Esophagus muscularis mucosa (tissue), 4 donors: ENCODE data around the gene COL27A1. TPM values are rescaled to one million over a fixed set of nuclear protein-coding genes. Genes with fewer than 3 reads are reported as not detected.

Experiments
- DNase-seq: peaks from one replicate; pipeline ENCODE4 v3.0.0-alpha.2; 2017; ENCODE audit errors: extremely low spot score
- H3K27ac ChIP-seq, 4 donors: fragments of 200-600 bp; sonication (generic); replicated peaks in 1 of 4; 1 replicate in 3 of 4; 2 replicates in 1 of 4; pipeline ENCODE4 v1.5.1; 2016 to 2019; ENCODE audit warnings: mild to moderate bottlenecking in 1 of 4
- H3K27me3 ChIP-seq, 4 donors: fragments of 200-600 bp; sonication (generic); one replicate each; pipeline versions ENCODE4 v1.5.1 to v1.6.0; 2016 to 2019
- H3K36me3 ChIP-seq, 4 donors: fragments of 200-600 bp; sonication (generic); one replicate each; pipeline ENCODE4 v1.5.1; 2016 to 2019
- H3K4me1 ChIP-seq, 4 donors: fragments of 200-600 bp; sonication (generic); one replicate each; pipeline ENCODE4 v1.5.1; 2016 to 2019
- H3K4me3 ChIP-seq, 4 donors: fragments of 200-600 bp; sonication (generic); 1 replicate in 2 of 4; 2 replicates in 2 of 4; pipeline ENCODE4 v1.5.1; 2016 to 2019; ENCODE audit warnings: mild to moderate bottlenecking in 4 of 4, moderate library complexity in 1 of 4
- H3K9me3 ChIP-seq, 4 donors: fragments of 200-600 bp; sonication (generic); 1 replicate in 3 of 4; 2 replicates in 1 of 4; pipeline ENCODE4 v1.5.1; 2016 to 2019
- CTCF ChIP-seq, 3 experiments: fragments of 200-600 bp in 2 of 3; fragments of 450-650 bp in 1 of 3; sonication (generic) in 2 of 3; IDR thresholded peaks; one replicate each; pipeline ENCODE4 v1.5.1; 2017 to 2019; ENCODE audit warnings: antibody characterized with exemption in 3 of 3, mild to moderate bottlenecking in 2 of 3, moderate library complexity in 1 of 3
- EP300 ChIP-seq: sonication (generic); formaldehyde crosslinking; IDR thresholded peaks from one replicate; pipeline ENCODE4 v1.6.1; 2017; ENCODE audit warnings: antibody characterized with exemption
- POLR2A ChIP-seq: fragments of 450-650 bp; IDR thresholded peaks from one replicate; pipeline ENCODE4 v1.6.1; 2017; ENCODE audit warnings: antibody characterized with exemption, moderate library complexity, mild to moderate bottlenecking, low read depth
- POLR2AphosphoS5 ChIP-seq, 2 donors: sonication (generic); formaldehyde crosslinking; IDR thresholded peaks; one replicate each; pipeline ENCODE4 v1.6.1; 2017; ENCODE audit warnings: antibody characterized with exemption in 2 of 2
- WGBS: methylation state at CpG from one replicate; pipeline ENCODE4 v1.1.5; 2018; 5-methylcytosine and 5-hydroxymethylcytosine counted together
- intact Hi-C: fragments of 100-400 bp; cut with DNase I; formaldehyde crosslinking; loops from one replicate; pipeline ENCODE4 v1.15.1; 2023
- total RNA-seq, 4 donors: library from RNA; depleted of rRNA; stranded (reverse); fragments of >200 nt; gene quantifications; one replicate each; pipeline versions ENCODE4 v1.1.0 to v1.2.1, GENCODE V29; 2016

The COL27A1 gene
- total RNA-seq, 4 donors from 2014 or later, result 1.8 to 3.3 (median 2.7) TPM

GRCh38 chr9:114110180-114110579 lies 45.2 kb upstream of the COL27A1 start:
- DNase-seq, result no peak
- H3K4me3 ChIP-seq, result no peak overlapping the region
- no peak overlapping the region for H3K27ac ChIP-seq
- H3K4me1 ChIP-seq, result peaks cover 6 to 19% (median 10%) of the 10 kb centered on the region in 4 donors
- H3K27me3 ChIP-seq, result peaks cover 0 to 24% (median 0%) of the 10 kb centered on the region in 4 donors
- intact Hi-C loops, result loop anchor here (5.0 kb wide), 1 partner anchor 42 kb away; no protein-coding TSS in a partner anchor
- 81% methylated on average over 2 of the region's 2 CpGs for WGBS
- no peaks in the 10 kb centered on the region for H3K36me3 ChIP-seq
- no peaks in the 10 kb centered on the region for H3K9me3 ChIP-seq
- TF ChIP-seq EP300, result no peak

GRCh38 chr9:114112325-114112724 lies 43.0 kb upstream of the COL27A1 start:
- TF ChIP-seq CTCF (IDR thresholded peaks at IDR 0.05) (no peak), EP300 (no peak), POLR2AphosphoS5 (IDR thresholded peaks at IDR 0.05) (no peak), POLR2A (no peak)
- peaks cover 0 to 46% (median 0%) of the 10 kb centered on the region in 4 donors for H3K27me3 ChIP-seq
- H3K36me3 ChIP-seq, result no peaks in the 10 kb centered on the region
- 71% methylated on average over 1 of the region's 1 CpG for WGBS
- H3K4me1 ChIP-seq, result peaks cover 6 to 19% (median 15%) of the 10 kb centered on the region in 4 donors
- H3K4me3 ChIP-seq, result no peak overlapping the region
- H3K27ac ChIP-seq, result peak overlapping the region in 2 of 4 donors; percentile 1 to 27
- no peaks in the 10 kb centered on the region for H3K9me3 ChIP-seq
- no peak for DNase-seq
- intact Hi-C loops, result loop anchor here (5.0 kb wide), 1 partner anchor 40 kb away; no protein-coding TSS in a partner anchor

- TF ChIP-seq POLR2AphosphoS5 (IDR thresholded peaks at IDR 0.05) (peak; percentile 30 to 44), POLR2A (no peak), CTCF (IDR thresholded peaks at IDR 0.05) (no peak)
- intact Hi-C loops, result loop anchor here (5.0 kb wide), 1 partner anchor 39 kb away; no protein-coding TSS in a partner anchor
Measured at GRCh38 chr9:114112778-114113584, 42.4 kb upstream of the COL27A1 start.

GRCh38 chr9:114114364-114114763 lies 41.0 kb upstream of the COL27A1 start:
- H3K4me1 ChIP-seq, result peaks cover 6 to 17% (median 13%) of the 10 kb centered on the region in 4 donors
- no peaks in the 10 kb centered on the region for H3K9me3 ChIP-seq
- 59% methylated on average over 2 of the region's 2 CpGs for WGBS
- H3K27me3 ChIP-seq, result peaks cover 0 to 59% (median 0%) of the 10 kb centered on the region in 4 donors
- H3K4me3 ChIP-seq, result no peak overlapping the region
- no peak overlapping the region for H3K27ac ChIP-seq
- H3K36me3 ChIP-seq, result no peaks in the 10 kb centered on the region
- intact Hi-C loops, result loop anchor here (5.0 kb wide), 1 partner anchor 38 kb away; no protein-coding TSS in a partner anchor
- TF ChIP-seq CTCF (IDR thresholded peaks at IDR 0.05), result no peak
- no peak for TF ChIP-seq POLR2AphosphoS5 (IDR thresholded peaks at IDR 0.05)
- no peak for TF ChIP-seq EP300
- TF ChIP-seq POLR2A, result no peak
- DNase-seq, result no peak

More at GRCh38 chr9:114112778-114113584, 42.4 kb upstream of the COL27A1 start:
- peaks cover 0 to 52% (median 0%) of the 10 kb centered on the region in 4 donors for H3K27me3 ChIP-seq
- WGBS, result 29% methylated on average over 10 of the region's 10 CpGs
- H3K9me3 ChIP-seq, result no peaks in the 10 kb centered on the region
- H3K27ac ChIP-seq, result peak overlapping the region in 2 of 4 donors; percentile 27 to 29
- peaks cover 6 to 17% (median 14%) of the 10 kb centered on the region in 4 donors for H3K4me1 ChIP-seq
- H3K4me3 ChIP-seq, result no peak overlapping the region
- peak; percentile 95 for DNase-seq
- no peaks in the 10 kb centered on the region for H3K36me3 ChIP-seq

GRCh38 chr9:114115654-114116125 lies 39.6 kb upstream of the COL27A1 start:
- no peak for TF ChIP-seq POLR2AphosphoS5 (IDR thresholded peaks at IDR 0.05)
- TF ChIP-seq POLR2A, result no peak
- TF ChIP-seq CTCF (IDR thresholded peaks at IDR 0.05), result no peak
- no peak for TF ChIP-seq EP300
- peaks cover 6 to 17% (median 13%) of the 10 kb centered on the region in 4 donors for H3K4me1 ChIP-seq
- H3K36me3 ChIP-seq, result no peaks in the 10 kb centered on the region
- 82% methylated on average over 9 of the region's 9 CpGs for WGBS
- peaks cover 0 to 59% (median 0%) of the 10 kb centered on the region in 4 donors for H3K27me3 ChIP-seq
- no peak overlapping the region for H3K27ac ChIP-seq
- H3K4me3 ChIP-seq, result no peak overlapping the region
- no peaks in the 10 kb centered on the region for H3K9me3 ChIP-seq
- no peak for DNase-seq
- intact Hi-C loops, result no loop called here
